Liver (tissue), 2 donors: Measurements from ENCODE around the gene RELA.

Experiments used
- EGR1 ChIP-seq, 2 donors: IDR thresholded peaks; 2 replicates each; pipeline ENCODE4 v1.6.1; 2016 to 2018; ENCODE audit warnings: antibody characterized with exemption in 2 of 2, low read depth in 2 of 2
- TF ChIP-seq, protein P1 (sequence below): IDR thresholded peaks from 2 replicates; pipeline ENCODE4 v1.6.1; 2016; ENCODE audit warnings: antibody characterized with exemption
- donor health status: healthy.

GRCh38 chr11:65634440-65634839 is 28.3 kb downstream of the RELA start:
- no peak for TF ChIP-seq EGR1 (IDR thresholded peaks at IDR 0.05; ENCODE audit: low read depth in 2 of 2)
- TF ChIP-seq, protein P1, sequence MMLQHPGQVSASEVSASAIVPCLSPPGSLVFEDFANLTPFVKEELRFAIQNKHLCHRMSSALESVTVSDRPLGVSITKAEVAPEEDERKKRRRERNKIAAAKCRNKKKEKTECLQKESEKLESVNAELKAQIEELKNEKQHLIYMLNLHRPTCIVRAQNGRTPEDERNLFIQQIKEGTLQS: no peak
